HepG2 (cell line): Measurements from ENCODE around the gene MSMP. TPM values are rescaled to one million over a fixed set of nuclear protein-coding genes. Genes with fewer than 3 reads are reported as not detected.
A peak's percentile ranks its signal among the peaks of the same experiment; 100 is the strongest.

ENCODE experiments used
- GFI1 ChIP-seq: sonication (generic); formaldehyde crosslinking; IDR thresholded peaks from 2 replicates; pipeline ENCODE4 v1.5.0; 2020; ENCODE audit warnings: missing genetic modification reagents, mild to moderate bottlenecking, borderline replicate concordance
- MLLT10 ChIP-seq: sonication (generic); formaldehyde crosslinking; IDR thresholded peaks from 2 replicates; pipeline ENCODE4 v1.4.0; 2020; ENCODE audit warnings: missing genetic modification reagents
- MLXIP ChIP-seq: sonication (generic); formaldehyde crosslinking; IDR thresholded peaks from 2 replicates; pipeline ENCODE4 v1.9.0; 2021; ENCODE audit warnings: missing genetic modification reagents, borderline replicate concordance
- MXD4 ChIP-seq: IDR thresholded peaks from 2 replicates; pipeline ENCODE4 v1.6.1; 2016; ENCODE audit warnings: mild to moderate bottlenecking, missing biosample characterization, missing genetic modification reagents
- RNF219 ChIP-seq: sonication (generic); formaldehyde crosslinking; IDR thresholded peaks from 2 replicates; pipeline ENCODE4 v1.5.0; 2020; ENCODE audit warnings: mild to moderate bottlenecking, missing genetic modification reagents
- ZBED4 ChIP-seq: sonication (generic); formaldehyde crosslinking; IDR thresholded peaks from 2 replicates; pipeline ENCODE4 v1.4.0; 2020; ENCODE audit warnings: missing genetic modification reagents, borderline replicate concordance
- ZC3H4 ChIP-seq: sonication (generic); formaldehyde crosslinking; IDR thresholded peaks from 2 replicates; pipeline ENCODE4 v1.4.0; 2020; ENCODE audit warnings: missing genetic modification reagents, borderline replicate concordance
- ZFP37 ChIP-seq: sonication (generic); formaldehyde crosslinking; IDR thresholded peaks from 2 replicates; pipeline ENCODE4 v1.4.0; 2020; ENCODE audit warnings: missing genetic modification reagents, borderline replicate concordance
- ZMAT5 ChIP-seq: sonication (generic); formaldehyde crosslinking; IDR thresholded peaks from 2 replicates; pipeline ENCODE4 v1.5.0; 2020; ENCODE audit warnings: mild to moderate bottlenecking, low read depth, missing genetic modification reagents, borderline replicate concordance
- ZNF234 ChIP-seq: sonication (generic); formaldehyde crosslinking; conservative IDR thresholded peaks from 2 replicates; pipeline ENCODE4 v1.5.1; 2020; ENCODE audit warnings: mild to moderate bottlenecking, missing genetic modification reagents
- ZNF282 ChIP-seq: fragments of 450-650 bp; IDR thresholded peaks from 2 replicates; pipeline ENCODE4 v1.6.1; 2018; ENCODE audit not compliant: partially characterized antibody
- ZNF7 ChIP-seq: IDR thresholded peaks from 2 replicates; pipeline ENCODE4 v1.6.1; 2016; ENCODE audit warnings: missing biosample characterization, missing genetic modification reagents
- ZNF724P ChIP-seq: sonication (generic); formaldehyde crosslinking; IDR thresholded peaks from 2 replicates; pipeline ENCODE4 v1.8.0; 2022; ENCODE audit warnings: missing genetic modification reagents, borderline replicate concordance
- ZNF777 ChIP-seq: sonication (generic); formaldehyde crosslinking; IDR thresholded peaks from 2 replicates; pipeline ENCODE4 v1.4.0; 2020; ENCODE audit warnings: missing genetic modification reagents
- ZSCAN31 ChIP-seq: sonication (generic); formaldehyde crosslinking; IDR thresholded peaks from 2 replicates; pipeline ENCODE4 v1.5.0; 2020; ENCODE audit warnings: low read depth, mild to moderate bottlenecking, missing genetic modification reagents
- polyA plus RNA-seq, 8 experiments: library from polyadenylated mRNA; depleted of rRNA in 3 of 8; stranded (reverse) in 7 of 8; unstranded in 1 of 8; fragments of >200 nt; fragmentation: Illumina TruSeq in 4 of 8; extraction: Trizol in 4 of 8; gene quantifications; 2 replicates each; pipeline versions ENCODE4 v1.2.1 to v1.2.3, GENCODE V29; 2011 to 2016; ENCODE audit warnings: low read depth in 4 of 8, missing spikeins in 1 of 8, mixed read lengths in 1 of 8; ENCODE audit not compliant: insufficient read depth in 1 of 8
- total RNA-seq, 5 experiments: library from RNA; depleted of rRNA; stranded (reverse); fragments of >200 nt; fragmentation: Illumina TruSeq; extraction: Trizol; gene quantifications; 2 replicates each; pipeline ENCODE4 v1.2.3, GENCODE V29; 2016; ENCODE audit warnings: low read depth in 1 of 5
- TF ChIP-seq, protein P1 (sequence below): IDR thresholded peaks from 2 replicates; pipeline ENCODE4 v1.6.1; 2018; ENCODE audit warnings: missing genetic modification reagents

The MSMP gene
- total and polyA plus RNA-seq, 2 of the 13 experiments (the other 11 are each of a cell fraction or from before 2014, with no cell fraction given) = 0.24 to 0.46 TPM

GRCh38 chr9:35748858-35749514 is 5.1 kb downstream of the MSMP start, which contains the start of the genes GBA2 and RGP1 (continued):
- no peak for TF ChIP-seq ZNF282
- TF ChIP-seq, protein P1, sequence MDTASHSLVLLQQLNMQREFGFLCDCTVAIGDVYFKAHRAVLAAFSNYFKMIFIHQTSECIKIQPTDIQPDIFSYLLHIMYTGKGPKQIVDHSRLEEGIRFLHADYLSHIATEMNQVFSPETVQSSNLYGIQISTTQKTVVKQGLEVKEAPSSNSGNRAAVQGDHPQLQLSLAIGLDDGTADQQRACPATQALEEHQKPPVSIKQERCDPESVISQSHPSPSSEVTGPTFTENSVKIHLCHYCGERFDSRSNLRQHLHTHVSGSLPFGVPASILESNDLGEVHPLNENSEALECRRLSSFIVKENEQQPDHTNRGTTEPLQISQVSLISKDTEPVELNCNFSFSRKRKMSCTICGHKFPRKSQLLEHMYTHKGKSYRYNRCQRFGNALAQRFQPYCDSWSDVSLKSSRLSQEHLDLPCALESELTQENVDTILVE (CRISPR knock-in tag) = peak; percentile 99
- no peak for TF ChIP-seq ZMAT5 (CRISPR knock-in tag)
- no peak for TF ChIP-seq ZNF724P (CRISPR knock-in tag)
- TF ChIP-seq ZFP37 (CRISPR knock-in tag) = peak; percentile 55; the same call in 1 of the 2 replicates
- no peak for TF ChIP-seq ZC3H4
- no peak for TF ChIP-seq RNF219 (CRISPR knock-in tag)
- TF ChIP-seq MLLT10 (CRISPR knock-in tag) = no peak
- TF ChIP-seq ZNF7 (CRISPR knock-in tag) = no peak
- TF ChIP-seq ZNF777 (CRISPR knock-in tag) = peak; percentile 83
- TF ChIP-seq MLXIP (CRISPR knock-in tag) = no peak
- TF ChIP-seq ZBED4 = peak; percentile 80; the same call in 1 of the 2 replicates
- TF ChIP-seq MXD4 = no peak
- no peak; the same call in 1 of the 2 replicates for TF ChIP-seq GFI1
- no peak for TF ChIP-seq ZSCAN31 (CRISPR knock-in tag)
- no peak; the same call in 1 of the 2 replicates for TF ChIP-seq ZNF234
